ENCODE results near the gene MSH5. TPM values are rescaled to one million over a fixed set of nuclear protein-coding genes. Genes with fewer than 3 reads are reported as not detected.
"Not testable (repeated sequence)": the region's sequence is repeated elsewhere in the genome, so short reads cannot be mapped to it uniquely, and the experiment has no call there.

The MSH5 gene
- total RNA-seq, 2 experiments from 2014 or later: 104 to 218 TPM

- Histone ChIP-seq H3K27ac (ENCODE audit: low read depth, low read length, poor library complexity, severe bottlenecking) (peak overlapping the region; percentile 63), H3K79me2 (ENCODE audit: insufficient read depth, low read depth, low read length) (peaks cover 19% of the 10 kb centered on the region), H3K9me3 (ENCODE audit: low read length) (no peaks in the 10 kb centered on the region), H3K9me2 (ENCODE audit: insufficient read depth, low read length) (no peaks in the 10 kb centered on the region), H4K20me1 (ENCODE audit: insufficient read depth, low read length) (no peaks in the 10 kb centered on the region), H3K4me3 (ENCODE audit: low read depth, low read length, poor library complexity, severe bottlenecking) (peak overlapping the region; percentile 85), H3K4me1 (ENCODE audit: insufficient read depth, low read length, poor library complexity, severe bottlenecking) (peaks cover 13% of the 10 kb centered on the region), H2AFZ (ENCODE audit: low read length) (peak overlapping the region; percentile 80), H3K4me2 (ENCODE audit: low read length) (peak overlapping the region; percentile 81), H3K36me3 (ENCODE audit: insufficient read depth, low read length) (peaks cover 29% of the 10 kb centered on the region)
- DNase-seq (ENCODE audit: low spot score): peak; percentile 24
- CTCF ChIA-PET (ENCODE audit: unreplicated experiment): interaction anchor here (0.6 to 1.3 kb wide), 2 partner anchors 8 to 404 kb away, joined by 3 to 4 read pairs; no protein-coding TSS in a partner anchor
- POLR2A ChIA-PET: interaction anchor here (0.5 to 2.3 kb wide), 9 partner anchors 9 to 221 kb away, joined by 3 to 12 read pairs (median 5); partner anchors contain the start of genes CLIC1, GPANK1, HSPA1A and HSPA1B
- intact Hi-C loops (cut with micrococcal nuclease; ENCODE audit: unreplicated experiment): no loop called here
- TSS peak; percentile 76 for BruUV-seq (replicated peaks)
- TF ChIP-seq CTCF (conservative IDR thresholded peaks at IDR 0.05; ENCODE audit: low read length): no peak
- TF ChIP-seq EZH2phosphoT487 (IDR thresholded peaks at IDR 0.05; ENCODE audit: borderline replicate concordance, low read depth, low read length): no peak
Observed at GRCh38 chr6:31805939-31806469, 66.2 kb downstream of the MSH5 start.

DNA sequence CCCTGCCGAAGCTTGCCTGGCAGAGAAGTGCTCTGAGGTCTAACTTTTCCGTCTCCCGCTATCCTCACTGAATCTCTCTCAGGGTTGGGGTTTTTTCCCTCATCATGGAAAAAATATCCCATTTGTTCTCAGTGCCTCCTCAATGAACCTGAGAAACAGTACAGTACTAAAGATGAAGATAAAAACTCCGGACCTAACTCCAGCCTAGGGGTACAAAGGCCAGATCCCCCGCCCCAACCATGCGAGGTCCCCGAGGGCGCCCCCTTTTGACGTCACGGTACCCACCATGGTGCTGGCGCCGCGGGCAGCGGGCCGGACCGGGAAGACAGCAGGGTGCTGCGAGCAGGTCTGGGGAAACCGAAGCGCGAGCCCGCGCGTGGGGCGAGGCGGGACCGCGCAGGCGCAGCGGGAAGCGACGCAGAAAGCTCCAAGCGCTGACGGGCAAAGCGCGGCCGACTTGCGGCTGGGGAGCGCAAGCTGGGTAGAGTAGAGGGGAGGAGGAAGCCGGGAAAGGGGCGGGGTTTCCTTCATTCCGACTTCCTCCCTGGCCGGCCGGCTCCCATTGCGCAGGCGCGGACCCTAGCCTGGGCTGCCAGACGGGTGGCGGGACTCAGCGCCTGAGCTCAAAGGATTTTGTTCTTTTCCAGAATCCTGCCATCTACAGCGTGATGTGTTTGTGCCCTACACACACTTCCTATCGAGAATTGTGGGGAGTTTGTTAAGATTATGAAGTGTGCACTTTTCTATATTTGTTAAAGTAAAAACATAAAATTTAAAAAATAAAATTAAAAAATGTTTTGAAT, 66.9 kb downstream of the MSH5 start, which contains the start of gene LSM2:
Gene LSM2 (minus strand): TSS at position 497 of the 803 bp plus-strand sequence. CDS start 209 bp downstream, at position 288.
- DNase-seq (ENCODE audit: low spot score): peak; percentile 95
- no peaks in the 10 kb centered on the region for H4K20me1 ChIP-seq (ENCODE audit: insufficient read depth, low read length)
- POLR2A ChIA-PET: interaction anchor here (0.6 to 2.3 kb wide), 19 partner anchors 8 to 1149 kb away, joined by 3 to 12 read pairs (median 5); partner anchors contain the start of genes C6orf47, CLIC1, GPANK1 and HSPA1A
- BruUV-seq (replicated peaks): no TSS peak
- intact Hi-C loops (cut with micrococcal nuclease; ENCODE audit: unreplicated experiment): no loop called here
- peaks cover 13% of the 10 kb centered on the region for H3K4me1 ChIP-seq (ENCODE audit: insufficient read depth, low read length, poor library complexity, severe bottlenecking)
- H3K4me3 ChIP-seq (ENCODE audit: low read depth, low read length, poor library complexity, severe bottlenecking): peak within 1 kb of the TSS; percentile 85
- peak; percentile 70 for TF ChIP-seq CTCF (conservative IDR thresholded peaks at IDR 0.05; ENCODE audit: low read length)
- TF ChIP-seq EZH2phosphoT487 (IDR thresholded peaks at IDR 0.05; ENCODE audit: borderline replicate concordance, low read depth, low read length): no peak
- peak within 1 kb of the TSS; percentile 80 for H2AFZ ChIP-seq (ENCODE audit: low read length)
- peaks cover 22% of the 10 kb centered on the region for H3K36me3 ChIP-seq (ENCODE audit: insufficient read depth, low read length)
- CTCF ChIA-PET (ENCODE audit: unreplicated experiment): interaction anchor here (0.6 to 1.3 kb wide), 6 partner anchors 9 to 405 kb away, joined by 3 to 4 read pairs (median 3); no protein-coding TSS in a partner anchor
- H3K27ac ChIP-seq (ENCODE audit: low read depth, low read length, poor library complexity, severe bottlenecking): peak within 1 kb of the TSS; percentile 63
- H3K9me2 ChIP-seq (ENCODE audit: insufficient read depth, low read length): no peaks in the 10 kb centered on the region
- H3K79me2 ChIP-seq (ENCODE audit: insufficient read depth, low read depth, low read length): peaks cover 19% of the 10 kb centered on the region
- peak within 1 kb of the TSS; percentile 81 for H3K4me2 ChIP-seq (ENCODE audit: low read length)
- H3K9me3 ChIP-seq (ENCODE audit: low read length): no peaks in the 10 kb centered on the region

DNA sequence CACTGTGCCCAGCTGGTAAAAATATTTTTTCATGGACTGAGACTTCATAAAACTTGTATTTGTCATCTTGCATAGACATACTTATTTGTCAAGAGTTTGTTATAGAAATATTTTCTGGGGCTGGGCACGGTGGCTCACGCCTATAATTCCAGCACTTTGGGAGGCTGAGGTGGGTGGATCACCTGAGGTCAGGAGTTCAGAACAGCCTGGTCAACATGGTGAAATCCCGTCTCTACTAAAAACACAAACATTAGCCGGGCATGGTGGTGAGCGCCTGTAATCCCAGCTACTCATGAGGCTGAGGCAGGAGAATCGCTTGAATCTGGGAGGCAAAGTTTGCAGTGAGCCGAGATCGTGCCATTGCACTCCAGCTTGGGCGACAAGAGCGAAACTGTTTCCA, 68.8 kb downstream of the MSH5 start:
- DNase-seq (ENCODE audit: low spot score); BruUV-seq (replicated peaks); H3K4me3 ChIP-seq (ENCODE audit: low read depth, low read length, poor library complexity, severe bottlenecking); CTCF ChIA-PET (ENCODE audit: unreplicated experiment); H4K20me1 ChIP-seq (ENCODE audit: insufficient read depth, low read length); H3K27ac ChIP-seq (ENCODE audit: low read depth, low read length, poor library complexity, severe bottlenecking); H3K9me2 ChIP-seq (ENCODE audit: insufficient read depth, low read length); H3K4me2 ChIP-seq (ENCODE audit: low read length); intact Hi-C loops (cut with micrococcal nuclease; ENCODE audit: unreplicated experiment); H2AFZ ChIP-seq (ENCODE audit: low read length); H3K9me3 ChIP-seq (ENCODE audit: low read length): not testable (repeated sequence)
- POLR2A ChIA-PET: interaction anchor here (0.6 to 2.1 kb wide), 3 partner anchors 24 to 99 kb away, joined by 3 to 8 read pairs (median 3); partner anchors contain the start of gene NEU1
- Histone ChIP-seq H3K79me2 (ENCODE audit: insufficient read depth, low read depth, low read length) (peaks cover 19% of the 10 kb centered on the region), H3K36me3 (ENCODE audit: insufficient read depth, low read length) (peaks cover 10% of the 10 kb centered on the region; the same call in 1 of the 2 replicates), H3K4me1 (ENCODE audit: insufficient read depth, low read length, poor library complexity, severe bottlenecking) (peaks cover 13% of the 10 kb centered on the region)

Data from OCI-LY7 (cell line).